ENCODE results near the gene HDAC11.

Gene HDAC11

GRCh38 chr3:13452490-13453335 is 27.4 kb upstream of the HDAC11 start:
- peak; percentile 73 for DNase-seq (ENCODE audit: low read depth, low spot score)
- TF ChIP-seq, protein P1, sequence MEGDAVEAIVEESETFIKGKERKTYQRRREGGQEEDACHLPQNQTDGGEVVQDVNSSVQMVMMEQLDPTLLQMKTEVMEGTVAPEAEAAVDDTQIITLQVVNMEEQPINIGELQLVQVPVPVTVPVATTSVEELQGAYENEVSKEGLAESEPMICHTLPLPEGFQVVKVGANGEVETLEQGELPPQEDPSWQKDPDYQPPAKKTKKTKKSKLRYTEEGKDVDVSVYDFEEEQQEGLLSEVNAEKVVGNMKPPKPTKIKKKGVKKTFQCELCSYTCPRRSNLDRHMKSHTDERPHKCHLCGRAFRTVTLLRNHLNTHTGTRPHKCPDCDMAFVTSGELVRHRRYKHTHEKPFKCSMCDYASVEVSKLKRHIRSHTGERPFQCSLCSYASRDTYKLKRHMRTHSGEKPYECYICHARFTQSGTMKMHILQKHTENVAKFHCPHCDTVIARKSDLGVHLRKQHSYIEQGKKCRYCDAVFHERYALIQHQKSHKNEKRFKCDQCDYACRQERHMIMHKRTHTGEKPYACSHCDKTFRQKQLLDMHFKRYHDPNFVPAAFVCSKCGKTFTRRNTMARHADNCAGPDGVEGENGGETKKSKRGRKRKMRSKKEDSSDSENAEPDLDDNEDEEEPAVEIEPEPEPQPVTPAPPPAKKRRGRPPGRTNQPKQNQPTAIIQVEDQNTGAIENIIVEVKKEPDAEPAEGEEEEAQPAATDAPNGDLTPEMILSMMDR (IDR thresholded peaks at IDR 0.05; ENCODE audit: low read depth, low read length): peak; percentile 57
- H3K4me3 ChIP-seq (ENCODE audit: low read depth, low read length): no peak overlapping the region
- in situ Hi-C loops (cut with HindIII; ENCODE audit: low sequenced_read_pairs): no loop called here

GRCh38 chr3:13455644-13456043 is 24.5 kb upstream of the HDAC11 start:
- no peak for DNase-seq (ENCODE audit: low read depth, low spot score)
- in situ Hi-C loops (cut with HindIII; ENCODE audit: low sequenced_read_pairs): no loop called here

GRCh38 chr3:13457593-13457992 is 22.5 kb upstream of the HDAC11 start:
- TF ChIP-seq, protein P1 (IDR thresholded peaks at IDR 0.05; ENCODE audit: low read depth, low read length): no peak
- H3K4me3 ChIP-seq (ENCODE audit: low read depth, low read length): no peak overlapping the region
- in situ Hi-C loops (cut with HindIII; ENCODE audit: low sequenced_read_pairs): no loop called here
- DNase-seq (ENCODE audit: low read depth, low spot score): no peak

More at GRCh38 chr3:13455644-13456043, 24.5 kb upstream of the HDAC11 start:
- H3K4me3 ChIP-seq (ENCODE audit: low read depth, low read length): no peak overlapping the region
- TF ChIP-seq, protein P1 (IDR thresholded peaks at IDR 0.05; ENCODE audit: low read depth, low read length): no peak

DNA sequence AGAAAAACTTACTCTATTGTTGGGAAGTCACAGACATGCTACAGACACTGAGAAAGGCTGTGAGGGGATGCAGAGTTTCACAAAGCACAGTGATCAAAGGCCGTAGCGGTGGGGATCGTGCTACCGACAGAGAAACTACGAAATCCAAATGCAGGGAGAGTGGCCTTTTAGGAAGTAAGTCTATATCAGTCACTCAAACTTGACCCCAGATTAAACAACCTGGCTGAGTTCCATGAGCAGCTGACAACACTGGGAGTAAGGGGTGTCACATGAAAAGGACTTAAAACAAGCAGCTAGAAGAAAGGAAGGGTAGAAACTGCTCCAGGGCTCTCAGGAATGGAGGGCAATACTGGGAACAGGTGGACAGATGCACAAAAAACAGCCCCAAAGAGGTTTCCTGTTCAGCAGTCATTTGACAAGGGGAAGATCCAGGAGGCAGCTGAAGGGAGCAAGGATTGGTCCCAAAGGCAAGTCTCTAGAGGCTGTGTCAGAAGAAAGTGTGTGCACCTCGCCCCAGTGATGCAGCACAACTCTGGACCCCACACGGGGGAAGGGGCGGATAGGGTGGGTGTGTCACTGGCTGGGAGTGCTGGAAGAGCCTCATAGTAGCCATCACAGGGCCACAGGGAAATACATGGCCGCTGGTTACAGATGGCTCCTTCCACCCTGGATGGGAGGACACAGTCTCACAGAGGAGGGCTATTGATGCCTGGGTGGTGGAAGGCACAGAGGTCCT is 20.3 kb upstream of the HDAC11 start:
- TF ChIP-seq, protein P1 (IDR thresholded peaks at IDR 0.05; ENCODE audit: low read depth, low read length): no peak
- no peak for DNase-seq (ENCODE audit: low read depth, low spot score)
- no peak overlapping the region for H3K4me3 ChIP-seq (ENCODE audit: low read depth, low read length)
- in situ Hi-C loops (cut with HindIII; ENCODE audit: low sequenced_read_pairs): no loop called here

DNA sequence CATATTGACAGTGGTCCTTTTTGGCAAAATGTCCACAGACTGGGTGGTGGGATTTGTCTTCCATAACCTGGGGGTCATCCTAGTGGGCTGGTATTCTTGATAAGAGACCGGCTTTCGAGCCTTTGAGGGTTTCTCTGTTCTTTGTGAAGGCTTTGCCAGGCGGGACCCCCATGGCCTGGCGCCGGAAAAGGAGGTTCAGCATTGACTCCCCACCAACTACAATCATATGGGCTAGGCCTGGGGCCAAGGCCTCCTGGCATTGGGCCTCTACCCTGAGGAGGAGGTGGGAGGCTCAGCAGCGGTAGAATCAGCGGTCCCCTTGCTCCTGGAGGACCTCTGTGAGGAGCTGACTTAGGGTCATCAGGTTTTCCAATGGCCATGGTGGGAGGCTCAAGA is 19.8 kb upstream of the HDAC11 start:
- TF ChIP-seq, protein P1 (IDR thresholded peaks at IDR 0.05; ENCODE audit: low read depth, low read length): no peak

GRCh38 chr3:13461169-13462124 is 18.7 kb upstream of the HDAC11 start:
- in situ Hi-C loops (cut with HindIII; ENCODE audit: low sequenced_read_pairs): no loop called here
- DNase-seq (ENCODE audit: low read depth, low spot score): peak; percentile 27
- no peak overlapping the region for H3K4me3 ChIP-seq (ENCODE audit: low read depth, low read length)
- TF ChIP-seq, protein P1 (IDR thresholded peaks at IDR 0.05; ENCODE audit: low read depth, low read length): peak; percentile 74

More for the DNA sequence above, 19.8 kb upstream of the HDAC11 start:
- no peak overlapping the region for H3K4me3 ChIP-seq (ENCODE audit: low read depth, low read length)
- DNase-seq (ENCODE audit: low read depth, low spot score): no peak
- in situ Hi-C loops (cut with HindIII; ENCODE audit: low sequenced_read_pairs): no loop called here

All from astrocyte of the spinal cord (primary cell).